HG03139 (cell line): ENCODE results near the gene CD55.

Source experiments
- ATAC-seq: cut with Tn5 transposase; IDR thresholded peaks from one replicate; pipeline ENCODE4 v1.9.1; 2021; ENCODE audit not compliant: unreplicated experiment

CD55 gene

GRCh38 chr1:207321079-207321789, at the start of gene CD55:
Gene CD55, plus strand, starts transcription at chr1:207321678. Its CDS starts 88 bp downstream, at chr1:207321766.
- ATAC-seq = peak; percentile 85

- ATAC-seq = no peak
Observed at GRCh38 chr1:207274882-207275281, 46.6 kb upstream of the CD55 start.

- no peak for ATAC-seq
Observed at GRCh38 chr1:207276465-207276864, 45.0 kb upstream of the CD55 start.

GRCh38 chr1:207277241-207277640, 44.2 kb upstream of the CD55 start:
- no peak for ATAC-seq

- no peak for ATAC-seq
Observed at GRCh38 chr1:207279652-207280051, 41.8 kb upstream of the CD55 start.

- no peak for ATAC-seq
Observed at GRCh38 chr1:207280706-207281105, 40.8 kb upstream of the CD55 start.

- ATAC-seq = no peak
Observed at GRCh38 chr1:207282058-207282457, 39.4 kb upstream of the CD55 start.

GRCh38 chr1:207282496-207283380, 38.7 kb upstream of the CD55 start:
- ATAC-seq = no peak

GRCh38 chr1:207283421-207283820, 38.1 kb upstream of the CD55 start:
- no peak for ATAC-seq

- ATAC-seq = no peak
Observed at GRCh38 chr1:207284209-207284897, 37.1 kb upstream of the CD55 start.

GRCh38 chr1:207286786-207287468, 34.6 kb upstream of the CD55 start:
- no peak for ATAC-seq

- ATAC-seq = no peak
Observed at GRCh38 chr1:207288315-207288714, 33.2 kb upstream of the CD55 start.

GRCh38 chr1:207289756-207290155, 31.7 kb upstream of the CD55 start:
- ATAC-seq = no peak

GRCh38 chr1:207291723-207292122, 29.8 kb upstream of the CD55 start:
- no peak for ATAC-seq

GRCh38 chr1:207298186-207298585, 23.3 kb upstream of the CD55 start:
- ATAC-seq = no peak

GRCh38 chr1:207298636-207299398, 22.7 kb upstream of the CD55 start:
- no peak for ATAC-seq

GRCh38 chr1:207300970-207301369, 20.5 kb upstream of the CD55 start:
- no peak for ATAC-seq

- ATAC-seq = no peak
Observed at GRCh38 chr1:207302618-207303393, 18.7 kb upstream of the CD55 start.

GRCh38 chr1:207304710-207305488, 16.6 kb upstream of the CD55 start:
- ATAC-seq = no peak
